Measurements from ENCODE around the gene MEOX2. TPM values are rescaled to one million over a fixed set of nuclear protein-coding genes. Genes with fewer than 3 reads are reported as not detected.

The MEOX2 gene
- total and polyA plus RNA-seq, 10 of the 15 experiments (the other 5 are each of a cell fraction or from before 2014, with no cell fraction given): not detected

- Histone ChIP-seq H3K9ac (ENCODE audit: control insufficient read depth, insufficient read depth, low read length) (no peak overlapping the region), H3K79me2 (ENCODE audit: control insufficient read depth, insufficient read depth, low read length) (no peaks in the 10 kb centered on the region), H3K4me1 (ENCODE audit: control insufficient read depth, insufficient read depth, low read length) (no peaks in the 10 kb centered on the region), H4K20me1 (ENCODE audit: control insufficient read depth, insufficient read depth) (no peaks in the 10 kb centered on the region), H3K36me3 (ENCODE audit: control insufficient read depth in 2 of 2, insufficient read depth in 2 of 2, low read length in 1 of 2) (no peaks in the 10 kb centered on the region), H2AFZ (ENCODE audit: control insufficient read depth, low read depth, low read length) (no peak overlapping the region), H3K27ac (ENCODE audit: control insufficient read depth, insufficient read depth) (no peak overlapping the region), H3K27me3 (replicated peaks in 1 of 2; ENCODE audit: control insufficient read depth in 2 of 2, insufficient read depth in 2 of 2, low read length in 1 of 2) (peaks cover 0 to 2% of the 10 kb centered on the region in 2 experiments; a peak in 2 of 4 replicates), H3K4me2 (ENCODE audit: control insufficient read depth, insufficient read depth) (no peak overlapping the region), H3K4me3 (no peak overlapping the region), H3K9me3 (replicated peaks; ENCODE audit: control insufficient read depth, insufficient read depth, low read length) (no peaks in the 10 kb centered on the region)
- ATAC-seq: no peak
- RAD21 ChIA-PET (ENCODE audit: unreplicated experiment): interaction anchor here (0.5 kb wide), 1 partner anchor 18 kb away, joined by 3 read pairs; no protein-coding TSS in a partner anchor
- 24% methylated on average over 2 of the region's 2 CpGs for WGBS (ENCODE audit: insufficient coverage, insufficient replicate concordance, low lambda C conversion rate, missing lambda C conversion rate)
- intact Hi-C loops (cut with micrococcal nuclease; ENCODE audit: unreplicated experiment) (no loop called here), in situ Hi-C loops (cut with MboI) (no loop called here)
- CTCF ChIA-PET: no interaction called here
- TF ChIP-seq ZNF274 (IDR thresholded peaks at IDR 0.05; ENCODE audit: insufficient read depth, insufficient read length) (no peak), RUNX3 (IDR thresholded peaks at IDR 0.05; ENCODE audit: low read length) (no peak), USF1 (IDR thresholded peaks at IDR 0.05; ENCODE audit: borderline replicate concordance, extremely low read length, insufficient read depth, low read depth, low read length) (no peak), CTCF (IDR thresholded peaks at IDR 0.05 in 2 of 3, conservative IDR thresholded peaks at IDR 0.05 in 1 of 3; ENCODE audit: control insufficient read depth in 2 of 3, extremely low read depth in 1 of 3, insufficient read depth in 1 of 3, low read depth in 3 of 3, low read length in 3 of 3) (no peak), RCOR1 (conservative IDR thresholded peaks at IDR 0.05; ENCODE audit: low read depth, low read length) (no peak), PAX8 (IDR thresholded peaks at IDR 0.05) (no peak), FOXK2 (IDR thresholded peaks at IDR 0.05) (no peak)
- SMC1A ChIA-PET (ENCODE audit: uncharacterized antibody, unreplicated experiment): no interaction called here
- DNase-seq (ENCODE audit: low read depth, low spot score): no peak
- POLR2A ChIA-PET: no interaction called here
- no peak for FAIRE-seq
- BruUV-seq (replicated peaks): no TSS peak
Observed at GRCh38 chr7:15681631-15682030, 4.9 kb downstream of the MEOX2 start.

Measured in GM12878 (cell line).